Neuronal stem cell (in vitro differentiated cells): Measurements from ENCODE around the gene FGF1.

Experiments
- DNase-seq: peaks from one replicate; pipeline ENCODE4 v3.0.0-alpha.2; 2013; ENCODE audit warnings: low spot score
- H2AFZ ChIP-seq: one replicate; pipeline ENCODE4 v1.6.1; 2013; ENCODE audit warnings: mild to moderate bottlenecking, low read length, inconsistent platforms
- H2AK5ac ChIP-seq: 2 replicates; pipeline ENCODE4 v1.6.1; 2013; ENCODE audit warnings: low read depth, mild to moderate bottlenecking, inconsistent platforms, low read length, moderate library complexity, mixed read lengths
- H2BK120ac ChIP-seq: 2 replicates; pipeline ENCODE4 v1.6.1; 2013; ENCODE audit warnings: low read depth, mild to moderate bottlenecking, inconsistent platforms, low read length, moderate library complexity, mixed read lengths
- H2BK12ac ChIP-seq: one replicate; pipeline ENCODE4 v1.6.1; 2013; ENCODE audit warnings: low read length, inconsistent platforms
- H2BK15ac ChIP-seq: 2 replicates; pipeline ENCODE4 v1.6.1; 2013; ENCODE audit warnings: mild to moderate bottlenecking, low read length, inconsistent platforms, mixed read lengths
- H2BK5ac ChIP-seq: one replicate; pipeline ENCODE4 v1.6.1; 2013; ENCODE audit warnings: inconsistent platforms, mild to moderate bottlenecking, low read length, moderate library complexity
- H3K14ac ChIP-seq: one replicate; pipeline ENCODE4 v1.6.1; 2013; ENCODE audit warnings: low read length, inconsistent platforms
- H3K18ac ChIP-seq: 2 replicates; pipeline ENCODE4 v1.6.1; 2013; ENCODE audit warnings: low read length, inconsistent platforms
- H3K23ac ChIP-seq: 2 replicates; pipeline ENCODE4 v1.6.1; 2013; ENCODE audit warnings: low read depth, mild to moderate bottlenecking, mixed read lengths, low read length, inconsistent platforms; ENCODE audit not compliant: poor library complexity
- H3K27ac ChIP-seq: replicated peaks from 3 replicates; pipeline ENCODE4 v1.5.1; 2013; ENCODE audit warnings: low read length, inconsistent platforms
- H3K27me3 ChIP-seq, 3 experiments: 2 replicates each; pipeline ENCODE4 v1.6.1; 2013; ENCODE audit warnings: low read length in 3 of 3, mild to moderate bottlenecking in 2 of 3, inconsistent platforms in 1 of 3, low read depth in 1 of 3, mixed read lengths in 1 of 3, moderate library complexity in 1 of 3; ENCODE audit not compliant: control insufficient read depth in 3 of 3, insufficient read depth in 3 of 3
- H3K36me3 ChIP-seq, 2 donors: replicated peaks in 1 of 2; 2 replicates each; pipeline ENCODE4 v1.6.1; 2013; ENCODE audit warnings: low read length in 2 of 2; ENCODE audit not compliant: control insufficient read depth in 2 of 2, insufficient read depth in 2 of 2
- H3K4ac ChIP-seq: 2 replicates; pipeline ENCODE4 v1.6.1; 2013; ENCODE audit warnings: inconsistent platforms, mild to moderate bottlenecking, low read length, moderate library complexity
- H3K4me1 ChIP-seq, 2 donors: 1 replicate in 1 of 2; 2 replicates in 1 of 2; pipeline ENCODE4 v1.6.1; 2013; ENCODE audit warnings: low read length in 2 of 2, low read depth in 1 of 2; ENCODE audit not compliant: control insufficient read depth in 2 of 2, insufficient read depth in 1 of 2
- H3K4me2 ChIP-seq: one replicate; pipeline ENCODE4 v1.6.1; 2013; ENCODE audit warnings: mild to moderate bottlenecking, low read length, inconsistent platforms; ENCODE audit not compliant: insufficient read depth, poor library complexity, severe bottlenecking
- H3K4me3 ChIP-seq, 2 donors: 2 replicates each; pipeline ENCODE4 v1.5.1; 2013; ENCODE audit warnings: low read length in 2 of 2, mild to moderate bottlenecking in 2 of 2, inconsistent platforms in 1 of 2, moderate library complexity in 1 of 2
- H3K79me1 ChIP-seq: one replicate; pipeline ENCODE4 v1.6.1; 2013; ENCODE audit warnings: low read depth, mild to moderate bottlenecking, inconsistent platforms, low read length, moderate library complexity
- H3K9ac ChIP-seq: one replicate; pipeline ENCODE4 v1.6.1; 2013; ENCODE audit warnings: mild to moderate bottlenecking, low read depth, low read length, inconsistent platforms; ENCODE audit not compliant: poor library complexity
- H3K9me3 ChIP-seq, 2 donors: replicated peaks in 1 of 2; 2 replicates each; pipeline versions ENCODE3 to v1.6.1; 2013; ENCODE audit warnings: low read length in 2 of 2, mild to moderate bottlenecking in 2 of 2, inconsistent platforms in 1 of 2, low read depth in 1 of 2, mixed read lengths in 1 of 2, moderate library complexity in 1 of 2; ENCODE audit not compliant: control insufficient read depth in 2 of 2, insufficient read depth in 1 of 2
- H4K8ac ChIP-seq: one replicate; pipeline ENCODE4 v1.6.1; 2013; ENCODE audit warnings: low read depth, mild to moderate bottlenecking, inconsistent platforms, low read length, moderate library complexity
- H4K91ac ChIP-seq: one replicate; pipeline ENCODE4 v1.6.1; 2013; ENCODE audit warnings: low read length, low read depth, mild to moderate bottlenecking, inconsistent platforms; ENCODE audit not compliant: poor library complexity
- WGBS, 2 donors: extraction: QIAGEN DNeasy Blood & Tissue Kit; methylation state at CpG; one replicate each; pipeline ENCODE4 v1.1.7; 2013; ENCODE audit warnings: missing lambda C conversion rate in 2 of 2, mixed read lengths in 1 of 2; ENCODE audit not compliant: insufficient read length in 2 of 2, insufficient replicate concordance in 1 of 2; ENCODE audit errors: extremely low coverage in 2 of 2; 5-methylcytosine and 5-hydroxymethylcytosine counted together

Gene FGF1

DNA sequence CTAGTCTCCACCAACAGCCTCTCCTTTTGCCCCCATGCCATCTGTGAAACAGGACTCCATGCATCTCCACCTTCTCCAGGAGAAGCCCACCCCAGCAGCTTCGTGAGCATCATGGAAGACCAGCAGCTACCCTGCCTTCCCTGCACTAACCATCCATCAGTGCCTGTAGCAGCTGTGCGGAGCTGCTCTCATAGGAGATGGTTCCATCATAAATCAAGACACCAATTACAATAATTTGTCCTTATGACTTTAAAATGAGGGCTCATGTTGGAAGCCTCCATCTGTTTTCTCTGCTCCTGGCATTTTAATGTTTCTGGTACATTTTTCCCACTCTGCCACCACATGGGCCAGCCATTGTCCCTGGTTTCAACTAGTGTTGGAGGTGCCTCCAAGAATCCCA, 69.9 kb downstream of the FGF1 start:
- Histone ChIP-seq H2BK5ac (no peak overlapping the region), H2AFZ (no peak overlapping the region), H4K91ac (no peak overlapping the region), H3K9me3 (no peaks in the 10 kb centered on the region), H2BK12ac (no peak overlapping the region), H3K27ac (no peak overlapping the region), H3K14ac (no peak overlapping the region), H2BK15ac (no peak overlapping the region), H3K79me1 (no peaks in the 10 kb centered on the region), H3K27me3 (no peaks in the 10 kb centered on the region), H3K4me2 (no peak overlapping the region), H3K4me1 (peaks cover 0 to 2% of the 10 kb centered on the region in 2 donors), H4K8ac (no peak overlapping the region), H3K36me3 (no peaks in the 10 kb centered on the region), H3K23ac (no peak overlapping the region), H3K9ac (no peak overlapping the region), H3K18ac (no peak overlapping the region), H2AK5ac (no peak overlapping the region), H3K4ac (no peak overlapping the region), H2BK120ac (no peak overlapping the region), H3K4me3 (no peak overlapping the region)
- no peak for DNase-seq
- WGBS, 2 donors, result no CpG with 5 or more reads among the region's 2 CpGs

- H3K9me3 ChIP-seq, result no peaks in the 10 kb centered on the region
- no CpG with 5 or more reads among the region's 7 CpGs for WGBS, 2 donors
- no peak overlapping the region for H4K8ac ChIP-seq
- H3K4ac ChIP-seq, result no peak overlapping the region
- no peak overlapping the region for H3K18ac ChIP-seq
- H3K27ac ChIP-seq, result no peak overlapping the region
- H3K36me3 ChIP-seq, result no peaks in the 10 kb centered on the region
- no peak overlapping the region for H4K91ac ChIP-seq
- no peak overlapping the region for H3K23ac ChIP-seq
- H3K4me1 ChIP-seq, result peaks cover 0 to 2% of the 10 kb centered on the region in 2 donors
- no peak overlapping the region for H2AK5ac ChIP-seq
- no peaks in the 10 kb centered on the region for H3K79me1 ChIP-seq
- no peak overlapping the region for H2BK12ac ChIP-seq
- no peaks in the 10 kb centered on the region for H3K27me3 ChIP-seq
- DNase-seq, result no peak
- no peak overlapping the region for H3K14ac ChIP-seq
- H3K4me3 ChIP-seq, result no peak overlapping the region
- no peak overlapping the region for H2AFZ ChIP-seq
- no peak overlapping the region for H2BK120ac ChIP-seq
- no peak overlapping the region for H2BK15ac ChIP-seq
- H3K9ac ChIP-seq, result no peak overlapping the region
- H3K4me2 ChIP-seq, result no peak overlapping the region
- H2BK5ac ChIP-seq, result no peak overlapping the region
Observed at GRCh38 chr5:142614054-142614453, 71.8 kb downstream of the FGF1 start.

GRCh38 chr5:142613271-142613671, 72.6 kb downstream of the FGF1 start:
- no peak overlapping the region for H2BK15ac ChIP-seq
- H3K23ac ChIP-seq, result no peak overlapping the region
- no peak overlapping the region for H2AFZ ChIP-seq
- no peak overlapping the region for H2BK120ac ChIP-seq
- H2AK5ac ChIP-seq, result no peak overlapping the region
- no peaks in the 10 kb centered on the region for H3K9me3 ChIP-seq
- no peak overlapping the region for H4K8ac ChIP-seq
- no peak overlapping the region for H4K91ac ChIP-seq
- no peaks in the 10 kb centered on the region for H3K27me3 ChIP-seq
- no peak overlapping the region for H3K27ac ChIP-seq
- no CpG with 5 or more reads among the region's 9 CpGs for WGBS, 2 donors
- H3K4me3 ChIP-seq, result no peak overlapping the region
- no peak overlapping the region for H3K14ac ChIP-seq
- H3K4me2 ChIP-seq, result no peak overlapping the region
- peaks cover 0 to 2% of the 10 kb centered on the region in 2 donors for H3K4me1 ChIP-seq
- no peak overlapping the region for H3K4ac ChIP-seq
- H3K18ac ChIP-seq, result no peak overlapping the region
- DNase-seq, result no peak
- no peak overlapping the region for H2BK5ac ChIP-seq
- no peak overlapping the region for H3K9ac ChIP-seq
- no peaks in the 10 kb centered on the region for H3K79me1 ChIP-seq
- H3K36me3 ChIP-seq, result no peaks in the 10 kb centered on the region
- no peak overlapping the region for H2BK12ac ChIP-seq

GRCh38 chr5:142612494-142613270, 73.2 kb downstream of the FGF1 start:
- no peak overlapping the region for H3K4me2 ChIP-seq
- H3K9me3 ChIP-seq, result no peaks in the 10 kb centered on the region
- H2AK5ac ChIP-seq, result no peak overlapping the region
- no peak overlapping the region for H3K23ac ChIP-seq
- H3K9ac ChIP-seq, result peak overlapping the region; percentile 64
- no peak overlapping the region for H3K27ac ChIP-seq
- H2BK15ac ChIP-seq, result no peak overlapping the region
- H3K18ac ChIP-seq, result no peak overlapping the region
- H3K79me1 ChIP-seq, result no peaks in the 10 kb centered on the region
- no CpG with 5 or more reads among the region's 8 CpGs for WGBS, 2 donors
- DNase-seq, result no peak
- no peak overlapping the region for H3K4me3 ChIP-seq
- no peak overlapping the region for H4K8ac ChIP-seq
- peaks cover 0 to 2% of the 10 kb centered on the region in 2 donors for H3K4me1 ChIP-seq
- H2BK5ac ChIP-seq, result no peak overlapping the region
- H3K14ac ChIP-seq, result no peak overlapping the region
- no peak overlapping the region for H2BK12ac ChIP-seq
- no peak overlapping the region for H2AFZ ChIP-seq
- no peak overlapping the region for H4K91ac ChIP-seq
- H2BK120ac ChIP-seq, result no peak overlapping the region
- H3K4ac ChIP-seq, result no peak overlapping the region
- no peaks in the 10 kb centered on the region for H3K27me3 ChIP-seq
- no peaks in the 10 kb centered on the region for H3K36me3 ChIP-seq
